Lung (tissue), 5 donors: ENCODE results near the gene GOLGA8H. TPM values are rescaled to one million over a fixed set of nuclear protein-coding genes. Genes with fewer than 3 reads are reported as not detected.

Experiments
- polyA plus RNA-seq, 2 donors: library from polyadenylated mRNA; stranded (reverse); fragments of 200-250 nt; gene quantifications; one replicate each; pipeline ENCODE4 v1.2.1, GENCODE V29; 2013
- small RNA-seq: library from RNA; depleted of rRNA; stranded (forward); fragments of <200 nt; gene quantifications from one replicate; pipeline ENCODE3, GENCODE V24; 2014; ENCODE audit warnings: low replicate concordance
- total RNA-seq, 2 donors: library from RNA; depleted of rRNA in 1 of 2; stranded (reverse); fragments of >200 nt in 1 of 2; gene quantifications; one replicate each; pipeline ENCODE4 v1.2.1, GENCODE V29; 2014 to 2021
- donor health status: Bipolar disorder and iron deficiency.
- donor health status: healthy.
- donor health status: DM: yes; HTN: yes; CAD: no.

Gene GOLGA8H
- total and polyA plus RNA-seq, 4 donors, result 0.39 to 1.6 (median 1.0) TPM

Small RNAs within 50 kb of the gene (small RNA-seq; reads per million reads assigned to genes)
- gene RF00096 (not detected), gene RN7SL628P (not detected), gene RN7SL796P (not detected)

Other genes starting within 250 kb of the GOLGA8H start
- 1 to 10 TPM; 4.1 to 7.4 TPM for gene CHRFAM7A, start 210.5 kb upstream of the GOLGA8H start, total RNA-seq
- gene CHRFAM7A, start 210.5 kb upstream of the GOLGA8H start, polyA plus RNA-seq, result 1 to 10 TPM; 1.1 to 2.8 TPM
- 1 to 10 TPM; 3.8 to 9.8 TPM for gene GOLGA8R, start 189.8 kb upstream of the GOLGA8H start, total RNA-seq
- 1 to 10 TPM in 1 of 2 donors, under 1 TPM in 1; 0.76 to 1.6 TPM for gene GOLGA8R, start 189.8 kb upstream of the GOLGA8H start, polyA plus RNA-seq
- gene GOLGA8Q, start 52.0 kb upstream of the GOLGA8H start, total RNA-seq, result 1 to 10 TPM; 1.3 to 3.0 TPM
- under 1 TPM; 0.47 to 0.55 TPM for gene GOLGA8Q, start 52.0 kb upstream of the GOLGA8H start, polyA plus RNA-seq